ENCODE results near the gene PRCD.

DNA sequence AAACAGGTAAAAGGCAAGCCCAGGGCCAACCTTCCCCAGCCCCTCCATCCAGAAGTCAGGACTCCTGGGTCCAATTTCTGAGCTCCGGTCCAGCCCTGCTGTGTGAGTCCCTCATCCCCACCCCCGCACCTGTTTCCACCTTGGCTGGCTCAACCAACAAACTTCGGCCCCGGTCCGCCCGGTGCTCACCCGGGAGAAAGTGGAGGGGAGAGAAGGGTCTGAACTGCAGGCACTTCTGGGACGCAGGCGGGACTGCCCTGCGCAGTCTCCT, 39.2 kb upstream of the PRCD start:
- TF ChIP-seq, protein P1, sequence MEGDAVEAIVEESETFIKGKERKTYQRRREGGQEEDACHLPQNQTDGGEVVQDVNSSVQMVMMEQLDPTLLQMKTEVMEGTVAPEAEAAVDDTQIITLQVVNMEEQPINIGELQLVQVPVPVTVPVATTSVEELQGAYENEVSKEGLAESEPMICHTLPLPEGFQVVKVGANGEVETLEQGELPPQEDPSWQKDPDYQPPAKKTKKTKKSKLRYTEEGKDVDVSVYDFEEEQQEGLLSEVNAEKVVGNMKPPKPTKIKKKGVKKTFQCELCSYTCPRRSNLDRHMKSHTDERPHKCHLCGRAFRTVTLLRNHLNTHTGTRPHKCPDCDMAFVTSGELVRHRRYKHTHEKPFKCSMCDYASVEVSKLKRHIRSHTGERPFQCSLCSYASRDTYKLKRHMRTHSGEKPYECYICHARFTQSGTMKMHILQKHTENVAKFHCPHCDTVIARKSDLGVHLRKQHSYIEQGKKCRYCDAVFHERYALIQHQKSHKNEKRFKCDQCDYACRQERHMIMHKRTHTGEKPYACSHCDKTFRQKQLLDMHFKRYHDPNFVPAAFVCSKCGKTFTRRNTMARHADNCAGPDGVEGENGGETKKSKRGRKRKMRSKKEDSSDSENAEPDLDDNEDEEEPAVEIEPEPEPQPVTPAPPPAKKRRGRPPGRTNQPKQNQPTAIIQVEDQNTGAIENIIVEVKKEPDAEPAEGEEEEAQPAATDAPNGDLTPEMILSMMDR (IDR thresholded peaks at IDR 0.05), result no peak
- TF ChIP-seq POLR2A (IDR thresholded peaks at IDR 0.05), result no peak
